Endothelial cell (in vitro differentiated cells): ENCODE results near the gene CAMK2N2. TPM values are rescaled to one million over a fixed set of nuclear protein-coding genes. Genes with fewer than 3 reads are reported as not detected.

ENCODE experiments used
- DNase-seq: peaks from one replicate; pipeline ENCODE4 v3.0.0; 2021; ENCODE audit warnings: low spot score
- H3K27ac Mint-ChIP-seq: one replicate; pipeline ENCODE4 v1.8.0; 2021; ENCODE audit warnings: mixed read lengths, inconsistent platforms; ENCODE audit not compliant: unreplicated experiment
- H3K27me3 Mint-ChIP-seq: one replicate; pipeline ENCODE4 v1.8.0; 2021; ENCODE audit warnings: mild to moderate bottlenecking, moderate library complexity, mixed read lengths, inconsistent platforms; ENCODE audit not compliant: unreplicated experiment
- H3K36me3 Mint-ChIP-seq: one replicate; pipeline ENCODE4 v1.8.0; 2021; ENCODE audit warnings: mild to moderate bottlenecking, low read depth, mixed read lengths, inconsistent platforms; ENCODE audit not compliant: unreplicated experiment
- H3K4me1 Mint-ChIP-seq: one replicate; pipeline ENCODE4 v1.8.0; 2021; ENCODE audit warnings: mild to moderate bottlenecking, mixed read lengths, inconsistent platforms; ENCODE audit not compliant: unreplicated experiment
- H3K4me3 Mint-ChIP-seq: one replicate; pipeline ENCODE4 v1.8.0; 2021; ENCODE audit warnings: mild to moderate bottlenecking, mixed read lengths, inconsistent platforms; ENCODE audit not compliant: unreplicated experiment
- H3K9me3 Mint-ChIP-seq: one replicate; pipeline ENCODE4 v1.8.0; 2021; ENCODE audit warnings: mixed read lengths, inconsistent platforms; ENCODE audit not compliant: unreplicated experiment
- CTCF ChIP-seq: fragments of 200-600 bp; sonication (generic); IDR thresholded peaks from one replicate; pipeline ENCODE4 v1.5.0; 2021; ENCODE audit warnings: antibody characterized with exemption; ENCODE audit not compliant: unreplicated experiment
- total RNA-seq: library from RNA; stranded (reverse); fragmentation: NEBNext Ultra II Directional; extraction: Animal tissue kit (Norgen Biotek cat#: 25700); gene quantifications from one replicate; pipeline ENCODE4 v1.2.1, GENCODE V29; 2021; ENCODE audit not compliant: unreplicated experiment

CAMK2N2 gene
- total RNA-seq, 1 donor from 2014 or later, result not detected

- Mint-ChIP-seq H3K27me3 (peaks cover 36% of the 10 kb centered on the region), H3K9me3 (no peaks in the 10 kb centered on the region), H3K4me1 (peaks cover 24% of the 10 kb centered on the region), H3K27ac (no peak overlapping the region), H3K36me3 (peaks cover 14% of the 10 kb centered on the region), H3K4me3 (no peak overlapping the region)
- TF ChIP-seq CTCF, result no peak
- no peak for DNase-seq
Measured at GRCh38 chr3:184234671-184235380, 26.5 kb downstream of the CAMK2N2 start.

GRCh38 chr3:184234224-184234623 lies 27.1 kb downstream of the CAMK2N2 start:
- no peak for TF ChIP-seq CTCF
- no peaks in the 10 kb centered on the region for H3K9me3 Mint-ChIP-seq
- H3K27ac Mint-ChIP-seq, result no peak overlapping the region
- peaks cover 38% of the 10 kb centered on the region for H3K27me3 Mint-ChIP-seq
- H3K4me3 Mint-ChIP-seq, result no peak overlapping the region
- no peak for DNase-seq
- peaks cover 24% of the 10 kb centered on the region for H3K4me1 Mint-ChIP-seq
- peaks cover 14% of the 10 kb centered on the region for H3K36me3 Mint-ChIP-seq

- no peak overlapping the region for H3K4me3 Mint-ChIP-seq
- H3K4me1 Mint-ChIP-seq, result peaks cover 24% of the 10 kb centered on the region
- peaks cover 14% of the 10 kb centered on the region for H3K36me3 Mint-ChIP-seq
- H3K9me3 Mint-ChIP-seq, result no peaks in the 10 kb centered on the region
- DNase-seq, result no peak
- peaks cover 41% of the 10 kb centered on the region for H3K27me3 Mint-ChIP-seq
- no peak overlapping the region for H3K27ac Mint-ChIP-seq
- no peak for TF ChIP-seq CTCF
Measured at GRCh38 chr3:184233127-184233843, 28.1 kb downstream of the CAMK2N2 start.

- H3K27ac Mint-ChIP-seq, result no peak overlapping the region
- no peak for DNase-seq
- no peak for TF ChIP-seq CTCF
- H3K4me3 Mint-ChIP-seq, result peak overlapping the region; percentile 89
- peaks cover 11% of the 10 kb centered on the region for H3K36me3 Mint-ChIP-seq
- H3K4me1 Mint-ChIP-seq, result peaks cover 19% of the 10 kb centered on the region
- H3K27me3 Mint-ChIP-seq, result peaks cover 37% of the 10 kb centered on the region
- H3K9me3 Mint-ChIP-seq, result no peaks in the 10 kb centered on the region
Measured at GRCh38 chr3:184231671-184232070, 29.7 kb downstream of the CAMK2N2 start.
